ENCODE measurements around the gene PHLDB2.

GRCh38 chr3:112013784-112014143 is 154.7 kb downstream of the PHLDB2 start:
- TF ChIP-seq SUZ12 (IDR thresholded peaks at IDR 0.05; ENCODE audit: extremely low read depth, insufficient read depth, insufficient read length) (no peak), ZNF274 (IDR thresholded peaks at IDR 0.05; ENCODE audit: low read depth, low read length) (no peak)
